Gastroesophageal sphincter (tissue), 2 donors: ENCODE results near the gene ALK.

Experiments used
- EP300 ChIP-seq: sonication (generic); formaldehyde crosslinking; IDR thresholded peaks from one replicate; pipeline ENCODE4 v1.6.1; 2017; ENCODE audit warnings: antibody characterized with exemption, mild to moderate bottlenecking
- POLR2A ChIP-seq, 2 donors: fragments of 450-650 bp; IDR thresholded peaks; one replicate each; pipeline ENCODE4 v1.6.1; 2017; ENCODE audit warnings: antibody characterized with exemption in 2 of 2, mild to moderate bottlenecking in 2 of 2, moderate library complexity in 1 of 2

- no peak for TF ChIP-seq POLR2A (IDR thresholded peaks at IDR 0.05)
- no peak for TF ChIP-seq EP300
Observed at GRCh38 chr2:29952973-29953372, 31.6 kb upstream of the ALK start.
